Upper lobe of right lung (tissue), 1 donor: ENCODE data around the gene TMEM161B. TPM values are rescaled to one million over a fixed set of nuclear protein-coding genes. Genes with fewer than 3 reads are reported as not detected.

ENCODE experiments used
- ATAC-seq: fragments of 200-7000 bp; cut with Tn5 transposase; one replicate; pipeline ENCODE4 v1.9.1; 2020; ENCODE audit warnings: mild to moderate bottlenecking, moderate library complexity
- DNase-seq: peaks from one replicate; pipeline ENCODE4 v3.0.0-alpha.2; 2020
- H3K27ac ChIP-seq: fragments of 200-600 bp; one replicate; pipeline ENCODE4 v1.8.0; 2022
- H3K27me3 ChIP-seq: fragments of 200-600 bp; one replicate; pipeline ENCODE4 v1.8.0; 2022; ENCODE audit warnings: mild to moderate bottlenecking
- H3K36me3 ChIP-seq: fragments of 200-600 bp; one replicate; pipeline ENCODE4 v1.8.0; 2022
- H3K4me1 ChIP-seq: fragments of 200-600 bp; one replicate; pipeline ENCODE4 v1.8.0; 2022
- H3K4me3 ChIP-seq: fragments of 200-600 bp; one replicate; pipeline ENCODE4 v1.8.0; 2022; ENCODE audit warnings: mild to moderate bottlenecking
- H3K9me3 ChIP-seq: fragments of 200-600 bp; one replicate; pipeline ENCODE4 v1.8.0; 2022
- CTCF ChIP-seq: fragments of 200-600 bp; IDR thresholded peaks from one replicate; pipeline ENCODE4 v1.8.0; 2022; ENCODE audit warnings: antibody characterized with exemption
- intact Hi-C: fragments of 100-400 bp; cut with DNase I; formaldehyde crosslinking; loops from one replicate; pipeline ENCODE4 v1.11.0; 2022
- total RNA-seq: library from RNA; stranded (reverse); fragmentation: NEBNext Ultra II Directional; extraction: Animal tissue kit (Norgen Biotek cat#: 25700); gene quantifications from one replicate; pipeline ENCODE4 v1.2.1, GENCODE V29; 2021
- donor health status: DM: no; HTN: yes; CAD: no; lungs with severe emphysema.

TMEM161B gene
- total RNA-seq, 1 donor from 2014 or later, result 23.5 TPM

- H3K9me3 ChIP-seq, result no peaks in the 10 kb centered on the region
- no peak overlapping the region for H3K4me3 ChIP-seq
- H3K4me1 ChIP-seq, result no peaks in the 10 kb centered on the region
- intact Hi-C loops, result no loop called here
- DNase-seq (no peak), ATAC-seq (no peak)
- TF ChIP-seq CTCF, result no peak
- no peak overlapping the region for H3K27ac ChIP-seq
- H3K27me3 ChIP-seq, result no peaks in the 10 kb centered on the region
- no peaks in the 10 kb centered on the region for H3K36me3 ChIP-seq
These were observed 95.5 kb downstream of the TMEM161B start for GRCh38 chr5:88172847-88173758.

- DNase-seq, result no peak
- H3K4me3 ChIP-seq, result no peak overlapping the region
- TF ChIP-seq CTCF, result no peak
- no peaks in the 10 kb centered on the region for H3K36me3 ChIP-seq
- intact Hi-C loops, result no loop called here
- no peak for ATAC-seq
- no peak overlapping the region for H3K27ac ChIP-seq
- no peaks in the 10 kb centered on the region for H3K4me1 ChIP-seq
- H3K9me3 ChIP-seq, result no peaks in the 10 kb centered on the region
- H3K27me3 ChIP-seq, result no peaks in the 10 kb centered on the region
These were observed 109.1 kb downstream of the TMEM161B start for GRCh38 chr5:88159591-88159990.

DNA sequence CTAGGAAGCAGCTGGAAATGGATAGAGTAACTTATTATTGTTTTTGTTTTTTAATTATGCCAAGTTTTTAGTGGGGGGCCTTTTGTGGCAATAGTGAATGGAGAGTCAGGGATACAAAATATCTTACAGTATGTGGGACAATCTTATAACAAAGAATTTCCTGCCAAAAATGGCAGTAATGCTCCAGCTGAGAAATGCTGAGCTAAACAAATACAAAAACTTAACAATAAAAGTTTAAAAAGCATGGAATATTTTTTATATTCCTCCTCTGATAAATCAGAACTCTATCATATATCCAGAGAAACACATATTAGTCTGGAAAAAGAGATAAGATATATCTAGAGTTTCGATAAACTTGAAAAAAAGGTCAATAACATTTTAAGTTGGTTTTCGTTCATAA, 110.6 kb downstream of the TMEM161B start:
- Histone ChIP-seq H3K4me3 (no peak overlapping the region), H3K4me1 (no peaks in the 10 kb centered on the region), H3K27me3 (no peaks in the 10 kb centered on the region), H3K9me3 (no peaks in the 10 kb centered on the region), H3K27ac (no peak overlapping the region), H3K36me3 (no peaks in the 10 kb centered on the region)
- no peak for TF ChIP-seq CTCF
- ATAC-seq (no peak), DNase-seq (no peak)
- intact Hi-C loops, result no loop called here

DNA sequence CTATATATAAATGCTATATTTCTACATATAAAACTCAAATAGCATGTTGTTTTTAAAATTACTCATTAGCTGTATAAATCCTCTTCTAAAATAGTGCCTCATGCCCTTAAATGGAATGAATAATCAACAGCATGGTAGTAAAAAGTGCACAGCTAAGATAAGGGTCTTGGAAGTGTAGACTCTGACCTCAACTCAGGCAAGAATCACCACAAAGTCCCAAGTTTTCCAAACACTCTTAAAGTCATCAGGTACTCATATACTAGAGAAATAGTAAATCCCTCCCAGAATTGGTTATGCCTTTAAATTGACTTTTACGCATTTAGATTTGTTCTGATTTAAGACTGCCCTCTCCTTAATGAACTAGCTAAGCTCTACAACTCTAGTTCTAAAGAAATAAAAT, 113.8 kb downstream of the TMEM161B start:
- Histone ChIP-seq H3K36me3 (no peaks in the 10 kb centered on the region), H3K27ac (no peak overlapping the region)

DNA sequence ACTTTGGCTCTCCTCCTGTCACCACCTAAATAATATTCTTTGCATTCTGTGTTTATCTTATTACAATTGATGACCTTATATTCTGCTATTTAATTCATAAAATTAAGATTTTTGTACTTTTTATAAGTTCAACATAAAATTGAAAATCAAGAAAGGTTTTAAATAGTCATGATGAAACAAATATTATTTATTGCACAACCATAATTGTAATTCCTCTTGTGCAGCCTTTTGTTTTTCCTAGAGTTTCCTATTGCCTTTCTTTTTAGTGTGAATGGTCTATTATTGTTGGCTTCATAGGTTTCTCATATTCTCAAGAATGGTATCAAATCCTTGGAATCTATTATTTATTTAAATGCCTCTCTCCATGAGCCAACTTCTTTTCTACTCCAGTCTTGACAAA, 117.9 kb downstream of the TMEM161B start:
- Histone ChIP-seq H3K4me1 (peaks cover 6% of the 10 kb centered on the region), H3K9me3 (no peaks in the 10 kb centered on the region), H3K27ac (no peak overlapping the region), H3K4me3 (no peak overlapping the region), H3K27me3 (no peaks in the 10 kb centered on the region), H3K36me3 (no peaks in the 10 kb centered on the region)
- DNase-seq (no peak), ATAC-seq (no peak)
- intact Hi-C loops, result no loop called here
- no peak for TF ChIP-seq CTCF

More for the DNA sequence above, 113.8 kb downstream of the TMEM161B start:
- no peak overlapping the region for H3K4me3 ChIP-seq
- H3K9me3 ChIP-seq, result no peaks in the 10 kb centered on the region
- DNase-seq, result no peak
- no peak for ATAC-seq
- intact Hi-C loops, result no loop called here
- no peak for TF ChIP-seq CTCF
- H3K4me1 ChIP-seq, result no peaks in the 10 kb centered on the region
- no peaks in the 10 kb centered on the region for H3K27me3 ChIP-seq
